HG03060 (cell line): ENCODE measurements around the gene TMEM232.

Experiments used
- ATAC-seq: cut with Tn5 transposase; IDR thresholded peaks from one replicate; pipeline ENCODE4 v1.9.1; 2021; ENCODE audit warnings: low read depth, moderate number of reproducible peaks; ENCODE audit not compliant: unreplicated experiment

TMEM232 gene

GRCh38 chr5:110439296-110439695, 287.2 kb downstream of the TMEM232 start:
- ATAC-seq, result no peak

GRCh38 chr5:110435207-110435606, 291.3 kb downstream of the TMEM232 start:
- ATAC-seq, result no peak

- ATAC-seq, result no peak
Measured at GRCh38 chr5:110431603-110432002, 294.9 kb downstream of the TMEM232 start.

- no peak for ATAC-seq
Measured at GRCh38 chr5:110414360-110414759, 312.1 kb downstream of the TMEM232 start.

GRCh38 chr5:110413856-110414255, 312.6 kb downstream of the TMEM232 start:
- no peak for ATAC-seq

- no peak for ATAC-seq
Measured at GRCh38 chr5:110409571-110409970, 316.9 kb downstream of the TMEM232 start.

- ATAC-seq, result no peak
Measured at GRCh38 chr5:110402562-110402961, 323.9 kb downstream of the TMEM232 start.

GRCh38 chr5:110401881-110402280, 324.6 kb downstream of the TMEM232 start:
- ATAC-seq, result no peak

- no peak for ATAC-seq
Measured at GRCh38 chr5:110398951-110399350, 327.5 kb downstream of the TMEM232 start.

- ATAC-seq, result no peak
Measured at GRCh38 chr5:110397281-110397680, 329.2 kb downstream of the TMEM232 start.

- ATAC-seq, result no peak
Measured at GRCh38 chr5:110386782-110387181, 339.7 kb downstream of the TMEM232 start.

GRCh38 chr5:110383231-110383630, 343.2 kb downstream of the TMEM232 start:
- ATAC-seq, result no peak

- no peak for ATAC-seq
Measured at GRCh38 chr5:110377943-110378342, 348.5 kb downstream of the TMEM232 start.

GRCh38 chr5:110377361-110377760, 349.1 kb downstream of the TMEM232 start:
- no peak for ATAC-seq

- no peak for ATAC-seq
Measured at GRCh38 chr5:110376281-110376951, 350.1 kb downstream of the TMEM232 start.

GRCh38 chr5:110371725-110372041, 354.8 kb downstream of the TMEM232 start:
- ATAC-seq, result peak; percentile 93

- ATAC-seq, result peak; percentile 47
Measured at GRCh38 chr5:110371011-110371724, 355.3 kb downstream of the TMEM232 start.
